GM12891 (cell line): ENCODE measurements around the gene RAI1.

Source experiments
- PAX5 ChIP-seq: IDR thresholded peaks from 2 replicates; pipeline ENCODE4 v1.6.1; 2011; ENCODE audit warnings: low read length, moderate library complexity, mild to moderate bottlenecking; ENCODE audit not compliant: insufficient read depth, severe bottlenecking
- POLR2A ChIP-seq: IDR thresholded peaks from 2 replicates; pipeline ENCODE4 v1.6.1; 2011; ENCODE audit warnings: low read depth, low read length, control low read depth
- POLR2AphosphoS5 ChIP-seq: IDR thresholded peaks from 2 replicates; pipeline ENCODE4 v1.6.1; 2011; ENCODE audit warnings: low read depth, low read length, control low read depth
- POU2F2 ChIP-seq: IDR thresholded peaks from 2 replicates; pipeline ENCODE4 v1.6.1; 2011; ENCODE audit warnings: low read depth, mild to moderate bottlenecking, control low read depth, low read length, moderate library complexity
- SPI1 ChIP-seq: IDR thresholded peaks from 2 replicates; pipeline ENCODE4 v1.6.1; 2011; ENCODE audit warnings: low read depth, low read length, control low read depth
- TAF1 ChIP-seq: IDR thresholded peaks from 2 replicates; pipeline ENCODE4 v1.6.1; 2011; ENCODE audit warnings: low read depth, low read length, control low read depth

DNA sequence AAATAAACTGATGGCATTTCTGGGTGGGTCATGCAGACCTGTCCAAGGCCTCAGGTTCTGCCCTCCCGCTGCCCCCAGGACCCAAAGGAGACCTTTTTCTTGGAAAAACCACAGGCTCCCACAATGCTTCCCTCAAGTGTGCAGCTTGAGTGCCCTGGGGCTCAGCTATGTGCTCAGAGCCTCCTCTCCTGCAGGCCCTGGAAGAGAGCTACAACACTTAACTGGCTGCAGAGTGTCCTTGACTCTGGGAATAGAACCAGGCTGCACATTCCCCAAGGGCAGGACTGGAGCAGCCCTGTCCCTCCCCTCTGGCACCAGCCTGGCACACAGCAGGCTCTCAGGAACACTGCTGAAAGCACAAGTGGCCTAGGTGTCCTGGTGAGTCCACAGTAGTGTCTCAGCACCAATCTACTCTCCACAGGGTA is 160.4 kb downstream of the RAI1 start:
- TF ChIP-seq POLR2A (no peak), POLR2AphosphoS5 (no peak), TAF1 (no peak), SPI1 (no peak), PAX5 (no peak), POU2F2 (no peak)
